ENCODE measurements around the gene BTNL2.
A peak's percentile ranks its signal among the peaks of the same experiment; 100 is the strongest.

Gene BTNL2

GRCh38 chr6:32413427-32414047 is 6.6 kb upstream of the BTNL2 start:
- peak; percentile 34 for DNase-seq

- no peak for DNase-seq
Measured at GRCh38 chr6:32411566-32412327, 4.8 kb upstream of the BTNL2 start.

- no peak for DNase-seq
Measured at GRCh38 chr6:32410906-32411305, 3.9 kb upstream of the BTNL2 start.

GRCh38 chr6:32406197-32406596 is 784 bp downstream of the BTNL2 start:
- DNase-seq, result no peak

- no peak for DNase-seq
Measured at GRCh38 chr6:32405656-32406055, 1.3 kb downstream of the BTNL2 start.

GRCh38 chr6:32402812-32403211 is 4.2 kb downstream of the BTNL2 start:
- no peak for DNase-seq

- no peak for DNase-seq
Measured at GRCh38 chr6:32401284-32401963, 5.6 kb downstream of the BTNL2 start.

GRCh38 chr6:32397252-32397920 is 9.6 kb downstream of the BTNL2 start:
- no peak for DNase-seq

- no peak for DNase-seq
Measured at GRCh38 chr6:32396028-32396427, 11.0 kb downstream of the BTNL2 start.

GRCh38 chr6:32393665-32394420 is 13.1 kb downstream of the BTNL2 start:
- DNase-seq, result no peak

GRCh38 chr6:32391505-32391904 is 15.5 kb downstream of the BTNL2 start:
- no peak for DNase-seq

GRCh38 chr6:32387589-32388340 is 19.2 kb downstream of the BTNL2 start:
- no peak for DNase-seq

- no peak for DNase-seq
Measured at GRCh38 chr6:32386040-32386439, 20.9 kb downstream of the BTNL2 start.

- DNase-seq, result no peak
Measured at GRCh38 chr6:32382757-32383420, 24.1 kb downstream of the BTNL2 start.

GRCh38 chr6:32379545-32379944 is 27.4 kb downstream of the BTNL2 start:
- DNase-seq, result no peak

- DNase-seq, result no peak
Measured at GRCh38 chr6:32375739-32376529, 31.0 kb downstream of the BTNL2 start.

- no peak for DNase-seq
Measured at GRCh38 chr6:32371803-32372202, 35.2 kb downstream of the BTNL2 start, which contains the start of gene TSBP1. Gene TSBP1, minus strand, starts transcription at chr6:32371903. Its CDS starts 197 bp downstream, at chr6:32371706.

- no peak for DNase-seq
Measured at GRCh38 chr6:32371229-32371628, 35.8 kb downstream of the BTNL2 start.

GRCh38 chr6:32370505-32370904 is 36.5 kb downstream of the BTNL2 start:
- no peak for DNase-seq

- DNase-seq, result no peak
Measured at GRCh38 chr6:32369660-32370059, 37.3 kb downstream of the BTNL2 start.
